ENCODE results near the gene TRAPPC2L.
"Not testable (repeated sequence)": the region's sequence is repeated elsewhere in the genome, so short reads cannot be mapped to it uniquely, and the experiment has no call there.

TRAPPC2L gene

DNA sequence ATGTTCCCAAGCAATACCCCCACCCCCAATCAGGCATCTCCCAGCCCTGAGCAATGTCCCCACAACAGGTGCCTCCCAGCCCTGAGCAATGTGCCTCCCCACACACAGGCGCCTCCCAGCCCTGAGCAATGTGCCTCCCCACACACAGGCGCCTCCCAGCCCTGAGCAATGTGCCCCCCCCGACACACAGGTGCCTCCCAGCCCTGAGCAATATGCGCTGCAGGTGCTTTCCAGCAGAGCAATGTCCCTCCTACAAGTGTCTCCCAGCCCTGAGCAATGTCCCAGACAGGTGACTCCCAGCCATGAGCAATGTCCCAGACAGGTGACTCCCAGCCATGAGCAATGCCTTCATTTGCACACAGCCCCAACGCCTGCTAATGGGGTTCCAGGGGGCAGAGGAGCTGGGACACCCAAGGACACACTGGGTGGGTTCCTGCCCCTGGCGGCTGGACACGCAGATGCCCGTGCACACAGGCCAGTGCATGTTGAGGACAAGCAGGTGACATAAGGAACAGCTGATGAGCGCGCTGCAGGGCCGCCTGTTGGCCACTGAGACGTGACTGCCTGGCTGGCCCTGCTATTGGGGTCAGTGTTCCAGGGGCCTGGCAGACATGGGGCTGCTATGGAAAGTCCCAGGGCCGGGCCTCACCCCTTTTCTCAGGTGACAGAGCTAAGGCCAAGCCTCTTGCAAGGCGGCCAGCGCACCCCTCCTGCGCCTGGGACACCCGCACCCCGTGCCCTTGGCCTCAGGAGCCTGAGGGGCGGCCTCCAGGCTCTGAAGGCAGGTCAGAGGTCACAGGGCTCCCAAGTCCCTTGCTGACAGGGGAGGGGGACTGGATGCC, 36.4 kb downstream of the TRAPPC2L start:
- Histone ChIP-seq H4K91ac (ENCODE audit: low read depth, low read length, poor library complexity) (no peak overlapping the region), H3K18ac (ENCODE audit: low read length) (no peak overlapping the region), H3K9me3 (replicated peaks in 1 of 2; ENCODE audit: control insufficient read depth in 2 of 2, insufficient read depth in 1 of 2, low read depth in 1 of 2, low read length in 2 of 2) (peaks cover 0 to 4% of the 10 kb centered on the region in 2 donors), H4K8ac (ENCODE audit: low read depth, low read length) (no peak overlapping the region), H3K36me3 (replicated peaks in 1 of 2; ENCODE audit: control insufficient read depth in 2 of 2, insufficient read depth in 2 of 2, low read length in 2 of 2) (no peaks in the 10 kb centered on the region), H2AK5ac (ENCODE audit: low read depth, low read length) (no peak overlapping the region), H3K4me1 (ENCODE audit: control insufficient read depth in 2 of 2, insufficient read depth in 1 of 2, low read depth in 1 of 2, low read length in 2 of 2) (no peaks in the 10 kb centered on the region), H3K9ac (ENCODE audit: low read depth, low read length, poor library complexity) (no peak overlapping the region), H3K79me1 (ENCODE audit: low read depth, low read length) (peaks cover 2% of the 10 kb centered on the region), H3K27me3 (ENCODE audit: control insufficient read depth in 3 of 3, insufficient read depth in 3 of 3, low read depth in 1 of 3, low read length in 3 of 3) (peaks cover 0 to 16% (median 0%) of the 10 kb centered on the region in 3 experiments), H2BK120ac (ENCODE audit: low read depth, low read length) (no peak overlapping the region), H3K23ac (ENCODE audit: low read depth, low read length, poor library complexity) (no peak overlapping the region), H3K4ac (ENCODE audit: low read length) (no peak overlapping the region), H3K4me2 (ENCODE audit: insufficient read depth, low read length, poor library complexity, severe bottlenecking) (no peak overlapping the region), H2AFZ (ENCODE audit: low read length) (no peak overlapping the region), H3K27ac (replicated peaks; ENCODE audit: low read length) (no peak overlapping the region), H2BK12ac (ENCODE audit: low read length) (no peak overlapping the region), H3K4me3 (ENCODE audit: low read length in 2 of 2) (no peak overlapping the region), H3K14ac (ENCODE audit: low read length) (peak overlapping the region; percentile 75), H2BK15ac (ENCODE audit: low read length) (no peak overlapping the region), H2BK5ac (ENCODE audit: low read length) (no peak overlapping the region)
- WGBS, 2 donors (ENCODE audit: extremely low coverage in 2 of 2, insufficient read length in 2 of 2, insufficient replicate concordance in 1 of 2): no CpG with 5 or more reads among the region's 19 CpGs
- no peak for DNase-seq (ENCODE audit: low spot score)

DNA sequence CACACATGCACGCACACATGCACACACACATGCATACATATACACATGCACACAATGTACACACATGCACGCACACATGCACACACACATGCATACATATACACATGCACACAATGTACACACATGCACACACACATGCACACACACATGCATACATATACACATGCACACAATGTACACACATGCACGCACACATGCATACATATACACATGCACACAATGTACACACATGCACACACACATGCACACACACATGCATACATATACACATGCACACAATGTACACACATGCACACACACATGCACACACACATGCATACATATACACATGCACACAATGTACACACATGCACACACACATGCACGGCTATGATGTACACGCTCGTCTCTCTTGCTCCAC, 37.3 kb downstream of the TRAPPC2L start:
- not testable (repeated sequence) for DNase-seq (ENCODE audit: low spot score); H2BK15ac ChIP-seq (ENCODE audit: low read length); H3K27ac ChIP-seq (replicated peaks; ENCODE audit: low read length); H4K91ac ChIP-seq (ENCODE audit: low read depth, low read length, poor library complexity); H2BK12ac ChIP-seq (ENCODE audit: low read length); H3K9ac ChIP-seq (ENCODE audit: low read depth, low read length, poor library complexity); H3K4ac ChIP-seq (ENCODE audit: low read length); H3K4me2 ChIP-seq (ENCODE audit: insufficient read depth, low read length, poor library complexity, severe bottlenecking); H3K23ac ChIP-seq (ENCODE audit: low read depth, low read length, poor library complexity); H3K14ac ChIP-seq (ENCODE audit: low read length); H3K4me3 ChIP-seq (ENCODE audit: low read length in 2 of 2); H3K79me1 ChIP-seq (ENCODE audit: low read depth, low read length); H4K8ac ChIP-seq (ENCODE audit: low read depth, low read length); H2BK120ac ChIP-seq (ENCODE audit: low read depth, low read length); H3K9me3 ChIP-seq (replicated peaks in 1 of 2; ENCODE audit: control insufficient read depth in 2 of 2, insufficient read depth in 1 of 2, low read depth in 1 of 2, low read length in 2 of 2); H3K18ac ChIP-seq (ENCODE audit: low read length); H3K36me3 ChIP-seq (replicated peaks in 1 of 2; ENCODE audit: control insufficient read depth in 2 of 2, insufficient read depth in 2 of 2, low read length in 2 of 2); H2AFZ ChIP-seq (ENCODE audit: low read length); H2AK5ac ChIP-seq (ENCODE audit: low read depth, low read length); H2BK5ac ChIP-seq (ENCODE audit: low read length); H3K4me1 ChIP-seq (ENCODE audit: control insufficient read depth in 2 of 2, insufficient read depth in 1 of 2, low read depth in 1 of 2, low read length in 2 of 2)
- no CpG with 5 or more reads among the region's 6 CpGs for WGBS, 2 donors (ENCODE audit: extremely low coverage in 2 of 2, insufficient read length in 2 of 2, insufficient replicate concordance in 1 of 2)
- peaks cover 0 to 20% (median 0%) of the 10 kb centered on the region in 3 experiments for H3K27me3 ChIP-seq (ENCODE audit: control insufficient read depth in 3 of 3, insufficient read depth in 3 of 3, low read depth in 1 of 3, low read length in 3 of 3)

DNA sequence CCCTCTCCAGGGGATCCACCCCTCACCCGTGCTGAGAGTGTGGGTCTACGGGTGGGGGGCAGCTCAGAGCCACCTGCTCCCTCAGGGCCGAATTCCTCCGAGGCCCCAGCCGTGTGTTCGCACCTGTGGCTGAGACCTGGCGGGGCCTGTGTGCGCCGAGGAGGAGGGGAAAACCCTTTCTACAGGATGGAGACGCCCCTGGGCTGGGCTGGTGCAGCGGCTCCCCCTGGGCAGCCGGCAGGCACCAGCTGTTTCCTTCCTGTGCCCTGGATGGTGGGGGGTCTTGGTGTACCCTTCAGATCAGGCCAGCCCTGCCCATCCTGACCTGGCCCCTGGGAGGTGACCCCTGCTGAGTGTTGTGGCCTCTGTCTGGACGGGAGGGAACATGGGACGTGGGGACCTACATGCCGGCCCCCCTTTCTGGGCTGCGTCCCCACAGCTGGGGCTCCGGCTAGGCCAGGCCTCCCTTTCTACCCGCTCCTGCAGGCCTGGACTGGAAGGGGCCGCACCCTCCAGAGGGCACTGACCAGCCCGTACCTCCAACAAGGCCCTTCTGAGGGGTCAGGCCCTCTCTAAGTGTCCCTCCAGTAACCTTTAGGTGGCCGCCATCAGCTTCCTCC, 37.9 kb downstream of the TRAPPC2L start:
- Histone ChIP-seq H3K9me3 (replicated peaks in 1 of 2; ENCODE audit: control insufficient read depth in 2 of 2, insufficient read depth in 1 of 2, low read depth in 1 of 2, low read length in 2 of 2) (peaks cover 0 to 3% of the 10 kb centered on the region in 2 donors), H2BK12ac (ENCODE audit: low read length) (no peak overlapping the region), H3K9ac (ENCODE audit: low read depth, low read length, poor library complexity) (no peak overlapping the region), H3K23ac (ENCODE audit: low read depth, low read length, poor library complexity) (no peak overlapping the region), H3K4me2 (ENCODE audit: insufficient read depth, low read length, poor library complexity, severe bottlenecking) (no peak overlapping the region), H4K91ac (ENCODE audit: low read depth, low read length, poor library complexity) (no peak overlapping the region), H3K36me3 (replicated peaks in 1 of 2; ENCODE audit: control insufficient read depth in 2 of 2, insufficient read depth in 2 of 2, low read length in 2 of 2) (no peaks in the 10 kb centered on the region), H3K79me1 (ENCODE audit: low read depth, low read length) (peaks cover 2% of the 10 kb centered on the region), H3K4me1 (ENCODE audit: control insufficient read depth in 2 of 2, insufficient read depth in 1 of 2, low read depth in 1 of 2, low read length in 2 of 2) (no peaks in the 10 kb centered on the region), H3K18ac (ENCODE audit: low read length) (no peak overlapping the region), H2BK15ac (ENCODE audit: low read length) (no peak overlapping the region), H2AK5ac (ENCODE audit: low read depth, low read length) (no peak overlapping the region), H2BK120ac (ENCODE audit: low read depth, low read length) (peak overlapping the region; percentile 94), H3K4me3 (ENCODE audit: low read length in 2 of 2) (no peak overlapping the region), H3K14ac (ENCODE audit: low read length) (no peak overlapping the region), H3K4ac (ENCODE audit: low read length) (no peak overlapping the region), H2AFZ (ENCODE audit: low read length) (no peak overlapping the region), H2BK5ac (ENCODE audit: low read length) (no peak overlapping the region), H3K27me3 (ENCODE audit: control insufficient read depth in 3 of 3, insufficient read depth in 3 of 3, low read depth in 1 of 3, low read length in 3 of 3) (peaks cover 0 to 25% (median 0%) of the 10 kb centered on the region in 3 experiments), H3K27ac (replicated peaks; ENCODE audit: low read length) (no peak overlapping the region), H4K8ac (ENCODE audit: low read depth, low read length) (no peak overlapping the region)
- WGBS, 2 donors (ENCODE audit: extremely low coverage in 2 of 2, insufficient read length in 2 of 2, insufficient replicate concordance in 1 of 2): no CpG with 5 or more reads among the region's 21 CpGs
- DNase-seq (ENCODE audit: low spot score): no peak

DNA sequence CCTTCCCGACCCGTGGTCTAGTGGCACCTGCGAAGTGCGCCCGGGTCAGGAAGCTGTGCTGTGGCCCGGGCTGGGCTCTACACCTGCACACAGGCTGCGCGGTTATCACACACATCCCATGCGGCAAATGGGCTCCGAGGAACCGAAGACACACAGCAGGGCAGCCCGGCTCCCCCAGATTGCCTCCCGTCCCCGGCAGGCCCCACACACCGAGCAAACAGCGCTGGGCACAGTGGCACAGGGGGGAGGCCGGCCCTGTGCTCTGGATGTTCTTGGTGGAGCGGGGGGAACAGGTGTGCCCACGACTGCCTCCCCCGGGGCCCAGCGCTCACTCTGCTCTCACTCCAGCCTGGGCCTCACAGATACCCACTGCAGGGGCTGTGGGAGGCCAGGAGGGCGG, 38.4 kb downstream of the TRAPPC2L start:
- no peak for DNase-seq (ENCODE audit: low spot score)
- H2BK120ac ChIP-seq (ENCODE audit: low read depth, low read length): peak overlapping the region; percentile 94
- H2BK15ac ChIP-seq (ENCODE audit: low read length): no peak overlapping the region
- H2AK5ac ChIP-seq (ENCODE audit: low read depth, low read length): peak overlapping the region; percentile 88
- no peak overlapping the region for H2BK12ac ChIP-seq (ENCODE audit: low read length)
- H3K18ac ChIP-seq (ENCODE audit: low read length): peak overlapping the region; percentile 64
- no peak overlapping the region for H3K9ac ChIP-seq (ENCODE audit: low read depth, low read length, poor library complexity)
- peak overlapping the region; percentile 24 for H2BK5ac ChIP-seq (ENCODE audit: low read length)
- no peak overlapping the region for H3K4ac ChIP-seq (ENCODE audit: low read length)
- no peak overlapping the region for H3K27ac ChIP-seq (replicated peaks; ENCODE audit: low read length)
- H2AFZ ChIP-seq (ENCODE audit: low read length): no peak overlapping the region
- H3K4me2 ChIP-seq (ENCODE audit: insufficient read depth, low read length, poor library complexity, severe bottlenecking): no peak overlapping the region
- peaks cover 2% of the 10 kb centered on the region for H3K79me1 ChIP-seq (ENCODE audit: low read depth, low read length)
- no peak overlapping the region for H3K4me3 ChIP-seq (ENCODE audit: low read length in 2 of 2)
- no peak overlapping the region for H4K91ac ChIP-seq (ENCODE audit: low read depth, low read length, poor library complexity)
- H4K8ac ChIP-seq (ENCODE audit: low read depth, low read length): no peak overlapping the region
- no peak overlapping the region for H3K23ac ChIP-seq (ENCODE audit: low read depth, low read length, poor library complexity)
- no CpG with 5 or more reads among the region's 22 CpGs for WGBS, 2 donors (ENCODE audit: extremely low coverage in 2 of 2, insufficient read length in 2 of 2, insufficient replicate concordance in 1 of 2)
- no peak overlapping the region for H3K14ac ChIP-seq (ENCODE audit: low read length)
- no peaks in the 10 kb centered on the region for H3K36me3 ChIP-seq (replicated peaks in 1 of 2; ENCODE audit: control insufficient read depth in 2 of 2, insufficient read depth in 2 of 2, low read length in 2 of 2)
- H3K27me3 ChIP-seq (ENCODE audit: control insufficient read depth in 3 of 3, insufficient read depth in 3 of 3, low read depth in 1 of 3, low read length in 3 of 3): peaks cover 0 to 30% (median 0%) of the 10 kb centered on the region in 3 experiments
- H3K4me1 ChIP-seq (ENCODE audit: control insufficient read depth in 2 of 2, insufficient read depth in 1 of 2, low read depth in 1 of 2, low read length in 2 of 2): no peaks in the 10 kb centered on the region
- peaks cover 0 to 3% of the 10 kb centered on the region in 2 donors for H3K9me3 ChIP-seq (replicated peaks in 1 of 2; ENCODE audit: control insufficient read depth in 2 of 2, insufficient read depth in 1 of 2, low read depth in 1 of 2, low read length in 2 of 2)

Measured in neuronal stem cell (in vitro differentiated cells).